Hematopoietic multipotent progenitor cell treated with erythropoietin and hydrocortisone succinate and interleukin-3 and kit ligand, for 15 days (in vitro differentiated cells): ENCODE data around the gene DCTN1.

ENCODE experiments used
- DNase-seq: peaks from one replicate; pipeline ENCODE4 v3.0.0-alpha.2; 2015; ENCODE audit warnings: low spot score

The DCTN1 gene

DNA sequence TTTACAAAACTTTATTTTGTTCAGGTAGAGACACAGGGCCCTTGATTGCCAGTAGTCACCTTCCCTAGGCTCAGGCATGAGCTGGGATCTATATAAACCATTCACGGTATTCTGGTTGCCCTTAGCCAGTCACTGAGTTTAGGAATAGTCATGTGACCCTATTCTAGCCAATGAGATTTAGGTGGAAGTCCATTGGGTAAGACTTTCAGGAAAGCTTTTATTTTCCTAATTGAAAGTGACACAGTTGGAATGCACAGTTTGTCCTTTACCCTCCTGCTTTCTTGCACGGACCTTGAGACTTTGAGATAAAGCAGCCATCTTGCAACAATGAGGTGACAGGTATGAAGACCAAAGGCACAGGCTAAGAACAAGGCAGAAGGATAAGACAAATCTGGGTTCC is 58.4 kb downstream of the DCTN1 start:
- DNase-seq: no peak

DNA sequence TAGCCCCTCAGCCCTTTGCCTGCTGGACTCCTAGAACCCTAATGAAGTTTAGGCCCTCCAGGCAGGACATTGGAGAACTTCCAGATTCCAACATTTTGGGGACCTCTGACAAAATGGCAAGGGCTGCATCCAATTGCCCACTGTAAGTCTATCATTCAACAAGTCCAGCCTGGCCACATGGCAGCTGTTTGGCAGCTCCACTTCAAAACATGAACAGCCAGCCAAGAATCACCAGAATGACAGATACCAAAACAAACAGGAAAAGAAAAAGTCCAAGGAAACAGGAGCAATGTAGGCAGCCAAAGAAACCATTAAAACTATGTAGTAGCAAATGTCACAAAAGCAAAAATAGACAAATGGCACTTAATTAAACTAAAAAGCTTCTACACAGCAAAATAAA is 62.4 kb downstream of the DCTN1 start:
- no peak for DNase-seq

DNA sequence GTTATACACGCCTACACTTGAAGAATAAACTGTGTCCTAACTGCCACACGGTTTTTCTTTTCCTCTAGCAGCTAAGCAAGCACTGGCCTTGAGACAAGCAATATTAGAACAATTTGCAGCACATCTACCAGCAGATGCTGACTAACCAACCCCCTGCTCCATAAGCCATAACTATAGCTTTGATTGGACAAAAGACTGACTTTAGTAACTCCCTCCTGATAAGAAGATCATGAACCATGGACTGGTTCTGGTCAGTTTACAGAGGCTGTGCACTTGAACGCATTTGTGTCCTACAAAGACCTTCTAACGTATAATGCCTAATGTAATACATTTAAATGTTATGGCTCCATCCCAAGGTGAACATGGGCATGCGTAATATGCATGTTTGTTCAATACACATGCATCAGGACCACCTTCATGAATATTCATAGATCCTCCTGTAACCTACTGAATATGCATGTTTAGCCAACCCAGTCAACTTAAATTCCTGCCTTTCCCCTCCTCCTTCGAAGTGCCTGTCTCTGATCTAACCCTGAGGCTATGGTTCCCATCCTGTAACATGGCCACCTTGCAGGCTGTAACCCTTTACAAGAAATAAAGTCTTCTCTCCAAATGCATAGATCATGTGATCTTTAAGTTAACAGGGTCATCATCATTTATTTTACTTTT is 63.4 kb downstream of the DCTN1 start:
- no peak for DNase-seq

DNA sequence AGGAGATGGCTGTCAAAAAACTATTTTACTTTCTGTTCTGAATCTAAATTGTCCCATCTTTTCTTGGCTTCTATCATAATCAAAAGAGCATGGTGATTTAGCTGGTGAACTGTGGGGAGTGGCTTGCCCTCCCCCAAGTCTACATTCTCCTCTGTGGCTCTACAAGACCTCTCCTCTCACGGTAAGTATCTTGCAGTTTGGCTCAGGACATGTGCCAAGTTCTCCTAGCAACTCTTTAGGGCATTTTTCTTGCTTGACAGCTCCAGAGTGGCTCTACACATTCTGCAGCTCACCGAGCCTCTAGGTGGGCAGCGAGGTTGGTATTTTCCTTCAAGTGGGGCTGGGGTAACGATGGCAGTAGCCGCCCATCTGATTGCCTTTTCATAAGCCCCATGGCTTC is 66.0 kb downstream of the DCTN1 start:
- no peak for DNase-seq

DNA sequence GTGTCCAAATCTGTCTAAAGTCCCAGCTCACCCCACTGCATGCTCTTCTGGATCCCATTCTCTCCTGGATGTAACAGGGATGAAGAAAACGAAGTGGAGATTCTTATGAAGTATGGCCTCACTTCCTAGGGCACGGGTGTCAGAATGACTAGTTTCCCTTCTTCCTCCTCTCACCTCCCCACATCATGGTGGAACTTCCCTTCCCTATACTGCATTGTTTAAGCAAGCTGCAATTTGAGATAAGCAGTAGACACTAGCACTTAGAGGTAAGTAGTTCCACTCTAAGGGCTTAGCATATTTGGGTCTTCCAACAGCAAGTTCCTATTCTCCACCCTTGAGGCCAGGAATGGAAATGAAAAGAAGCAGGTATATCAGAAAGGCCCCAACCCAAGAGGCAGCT is 66.6 kb downstream of the DCTN1 start:
- DNase-seq: no peak

GRCh38 chr2:74312913-74313312 is 67.2 kb downstream of the DCTN1 start:
- no peak for DNase-seq
